Measurements from ENCODE around the gene CCNY.

DNA sequence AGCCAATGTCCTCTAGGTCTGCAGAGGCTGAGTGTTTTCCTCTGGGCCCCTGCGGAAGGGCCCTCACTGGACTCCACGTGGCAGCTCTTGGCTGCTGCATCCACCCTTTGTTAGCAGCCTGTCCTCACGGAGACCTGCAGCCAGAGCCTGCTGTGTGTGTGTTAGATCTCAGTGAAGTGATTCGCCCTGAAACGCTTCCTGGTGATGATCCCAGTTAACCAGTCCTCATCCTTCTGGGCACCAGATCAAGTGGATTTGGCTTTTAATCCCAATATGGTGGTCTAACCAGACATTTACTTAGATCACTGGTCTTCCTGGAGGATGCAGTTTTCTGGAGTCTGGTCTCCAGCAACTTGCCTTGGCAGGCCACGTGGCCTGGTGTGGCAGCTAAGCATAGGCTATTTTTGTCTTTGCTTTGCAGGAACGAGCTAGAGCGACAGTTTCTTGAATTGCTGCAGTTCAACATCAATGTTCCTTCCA lies 229.3 kb downstream of the CCNY start:
- no peak for TF ChIP-seq ZNF274 (IDR thresholded peaks at IDR 0.05; ENCODE audit: low read depth, low read length)
- no peak for TF ChIP-seq SUZ12 (IDR thresholded peaks at IDR 0.05; ENCODE audit: extremely low read depth, insufficient read depth, insufficient read length)
